ENCODE data around the gene CCL25. TPM values are rescaled to one million over a fixed set of nuclear protein-coding genes. Genes with fewer than 3 reads are reported as not detected.
"Not testable (repeated sequence)": the region's sequence is repeated elsewhere in the genome, so short reads cannot be mapped to it uniquely, and the experiment has no call there.

CCL25 gene
- total RNA-seq, 1 donor from 2014 or later, result not detected

DNA sequence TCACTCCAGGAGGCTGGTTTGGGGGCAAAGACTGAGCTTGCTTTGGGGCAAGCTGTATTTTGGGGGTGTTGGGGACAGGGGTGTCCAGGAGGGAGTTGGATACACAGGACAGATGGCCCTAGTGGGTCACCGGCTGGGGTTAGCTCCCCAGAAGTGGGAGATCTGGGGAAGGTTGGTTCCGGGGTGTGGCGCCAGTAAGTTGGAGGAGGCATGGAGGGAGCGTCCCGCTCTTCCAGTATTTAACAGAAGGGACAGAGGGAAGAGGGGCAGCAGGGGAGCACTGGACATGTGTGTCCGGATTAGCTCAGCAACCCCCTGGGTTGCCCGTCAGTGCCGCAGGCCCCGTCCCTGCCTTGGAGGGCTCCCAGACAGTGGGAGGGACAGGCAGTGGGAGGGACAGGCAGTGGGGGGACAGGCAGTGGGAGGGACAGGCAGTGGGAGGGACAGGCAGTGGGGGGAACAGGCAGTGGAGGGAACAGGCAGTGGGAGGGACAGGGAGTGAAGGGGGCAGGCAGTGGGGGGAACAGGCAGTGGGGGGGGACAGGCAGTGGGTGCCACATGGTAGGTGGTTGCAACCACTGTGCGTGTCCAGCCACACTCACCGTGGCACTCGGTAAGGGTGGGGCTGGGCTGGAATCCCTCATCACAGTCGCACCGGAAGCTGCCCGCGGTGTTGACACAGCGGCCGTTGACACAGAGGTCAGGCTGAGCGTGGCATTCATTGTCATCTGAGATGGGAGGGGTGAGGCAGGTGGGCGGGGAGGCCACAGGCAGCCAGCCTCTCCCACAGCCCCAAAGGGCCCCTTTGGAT, 33.2 kb downstream of the CCL25 start:
- peak; percentile 19 for DNase-seq (ENCODE audit: low spot score)

DNA sequence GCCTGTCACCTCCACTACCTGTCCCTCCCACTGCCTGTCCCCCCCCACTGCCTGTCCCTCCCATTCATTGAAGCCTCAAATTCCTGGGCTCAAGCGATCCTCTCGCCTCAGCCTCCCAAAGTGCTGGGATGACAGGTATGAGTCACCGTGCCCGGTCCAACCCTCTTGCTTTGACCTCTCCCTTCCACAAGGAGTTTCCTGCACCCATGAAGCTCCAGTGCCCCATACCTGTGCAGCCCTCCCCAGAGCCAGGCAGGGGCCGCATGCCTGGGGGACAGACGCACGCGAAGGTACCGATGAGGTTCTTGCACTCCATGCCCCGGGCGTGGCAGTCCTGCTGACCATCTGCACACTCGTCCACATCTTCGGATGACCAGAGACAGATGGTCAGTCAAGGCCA, 34.3 kb downstream of the CCL25 start:
- DNase-seq (ENCODE audit: low spot score), result no peak

DNA sequence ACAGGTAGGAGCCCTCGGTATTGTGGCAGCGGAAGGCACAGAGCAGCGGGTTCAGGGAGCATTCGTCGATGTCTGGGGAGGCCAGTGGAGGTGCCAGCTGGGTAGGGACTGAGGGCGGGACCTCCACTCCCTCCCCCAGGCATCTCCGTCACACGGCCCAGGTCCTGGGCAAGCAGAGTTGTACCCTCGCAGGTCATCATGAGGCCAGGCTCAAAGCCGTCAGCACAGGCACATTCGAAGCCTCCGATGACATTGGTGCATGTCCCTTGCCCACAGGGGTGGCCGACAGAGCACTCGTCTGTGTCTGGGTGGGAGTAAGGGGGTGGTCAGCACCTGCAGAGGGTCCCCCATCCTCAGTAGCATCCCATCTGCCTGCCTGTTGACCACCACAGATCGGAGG, 35.3 kb downstream of the CCL25 start:
- no peak for DNase-seq (ENCODE audit: low spot score)

GRCh38 chr19:8088752-8089663, 36.4 kb downstream of the CCL25 start:
- no peak for DNase-seq (ENCODE audit: low spot score)

DNA sequence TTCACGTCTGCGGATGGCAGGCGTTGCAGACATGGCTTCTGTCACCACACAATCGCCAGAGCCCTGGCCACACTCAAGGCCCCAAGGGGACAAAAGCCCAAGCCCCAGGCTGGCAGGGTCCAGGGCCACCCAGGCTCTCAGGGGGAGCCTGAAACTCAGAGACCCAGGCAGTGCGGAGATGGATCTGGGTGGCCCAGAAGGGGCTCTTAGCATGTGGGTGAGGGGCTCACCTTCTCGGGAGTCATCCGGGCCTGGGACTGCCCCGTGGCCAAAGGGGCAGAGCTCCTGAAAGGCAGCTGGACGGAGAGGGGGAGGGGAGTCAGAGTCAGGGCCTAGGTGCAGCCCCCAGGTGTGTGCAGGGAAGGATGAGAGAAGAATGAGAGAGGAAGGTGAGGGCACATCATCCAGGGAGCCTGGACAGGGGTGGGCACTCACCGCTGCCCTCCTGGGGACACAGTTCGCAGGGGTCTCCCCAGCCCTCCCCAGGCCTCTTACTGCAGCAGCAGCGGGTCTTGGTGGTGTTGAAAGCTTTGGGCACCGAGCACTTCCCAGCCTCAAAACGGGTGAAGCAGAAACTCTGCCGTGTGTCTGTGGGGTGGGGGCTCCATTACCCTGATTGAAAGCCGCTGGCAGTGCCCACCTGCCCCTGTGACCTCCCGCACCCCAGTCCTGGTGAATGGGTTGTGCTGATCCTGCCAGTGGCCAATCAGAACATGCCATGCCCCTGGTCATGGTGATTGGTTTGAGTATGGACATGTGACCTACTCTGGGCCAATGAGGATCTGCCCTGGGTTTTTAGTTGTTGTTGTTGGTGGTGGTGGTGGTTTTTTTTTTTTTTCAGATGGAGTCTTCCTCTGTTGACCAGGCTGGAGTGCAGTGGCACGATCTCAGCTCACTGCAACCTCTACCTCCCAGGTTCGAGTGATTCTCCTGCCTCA, 37.4 kb downstream of the CCL25 start:
- no peak for DNase-seq (ENCODE audit: low spot score)

DNA sequence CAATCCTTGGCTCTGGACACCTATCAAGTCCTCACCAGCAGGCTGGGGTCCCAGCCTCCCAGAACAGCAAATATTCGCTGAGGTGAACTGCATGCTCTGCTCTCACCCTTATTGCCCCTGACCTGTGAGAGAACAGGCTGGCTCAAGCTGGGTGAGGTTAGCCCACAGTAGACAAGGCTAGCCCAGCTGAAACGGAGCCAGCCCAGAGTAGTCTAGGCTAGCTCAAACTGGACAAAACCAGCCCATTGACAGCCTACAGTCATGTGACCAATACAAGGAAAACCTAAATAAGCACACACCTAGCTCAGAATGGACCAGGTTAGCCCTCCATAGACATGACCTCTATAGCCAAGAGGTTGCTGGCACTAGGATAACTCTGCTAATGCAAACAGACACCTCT, 38.4 kb downstream of the CCL25 start:
- DNase-seq (ENCODE audit: low spot score), result no peak

GRCh38 chr19:8093740-8094139, 41.2 kb downstream of the CCL25 start:
- DNase-seq (ENCODE audit: low spot score), result no peak

GRCh38 chr19:8094336-8094735, 41.8 kb downstream of the CCL25 start:
- DNase-seq (ENCODE audit: low spot score), result no peak

GRCh38 chr19:8095354-8095886, 42.9 kb downstream of the CCL25 start:
- no peak for DNase-seq (ENCODE audit: low spot score)

DNA sequence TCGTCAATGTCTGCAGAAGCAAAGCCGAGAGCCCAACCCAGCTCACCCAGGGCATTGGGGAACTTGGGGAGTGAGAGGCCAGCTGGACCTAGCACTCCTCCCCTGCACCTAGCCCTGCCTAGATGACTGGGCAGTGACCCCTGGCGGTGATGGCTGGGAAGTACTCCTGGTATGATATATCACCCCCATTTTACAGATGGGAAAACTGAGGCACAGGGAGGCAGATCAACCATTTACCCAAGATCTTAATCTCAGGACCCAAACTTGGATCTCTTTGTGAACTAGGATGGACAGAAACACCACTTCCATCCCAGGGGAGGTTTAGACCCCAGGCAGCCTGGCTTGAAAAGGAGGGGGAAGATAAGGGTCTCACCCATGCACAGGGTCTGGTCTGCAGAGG, 43.5 kb downstream of the CCL25 start:
- DNase-seq (ENCODE audit: low spot score), result no peak

DNA sequence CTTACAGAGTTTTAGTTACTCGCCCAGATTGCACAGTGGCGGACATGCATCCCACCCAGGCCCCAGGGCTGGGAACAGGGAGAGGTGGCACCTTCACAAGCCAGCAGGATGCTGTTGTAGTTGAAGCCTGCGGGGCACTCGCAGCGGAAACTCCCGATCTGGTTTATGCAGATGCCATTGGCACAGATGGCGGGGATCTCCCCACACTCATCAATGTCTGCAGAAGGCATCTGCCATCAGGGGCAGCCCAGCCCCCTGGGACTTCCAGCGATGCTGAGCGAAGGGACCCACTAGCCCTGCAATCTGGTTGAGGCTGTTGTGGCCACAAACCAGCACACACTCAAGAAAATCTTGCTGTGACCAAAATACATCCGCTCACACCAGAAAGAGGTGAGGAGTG, 44.6 kb downstream of the CCL25 start:
- DNase-seq (ENCODE audit: low spot score), result no peak

DNA sequence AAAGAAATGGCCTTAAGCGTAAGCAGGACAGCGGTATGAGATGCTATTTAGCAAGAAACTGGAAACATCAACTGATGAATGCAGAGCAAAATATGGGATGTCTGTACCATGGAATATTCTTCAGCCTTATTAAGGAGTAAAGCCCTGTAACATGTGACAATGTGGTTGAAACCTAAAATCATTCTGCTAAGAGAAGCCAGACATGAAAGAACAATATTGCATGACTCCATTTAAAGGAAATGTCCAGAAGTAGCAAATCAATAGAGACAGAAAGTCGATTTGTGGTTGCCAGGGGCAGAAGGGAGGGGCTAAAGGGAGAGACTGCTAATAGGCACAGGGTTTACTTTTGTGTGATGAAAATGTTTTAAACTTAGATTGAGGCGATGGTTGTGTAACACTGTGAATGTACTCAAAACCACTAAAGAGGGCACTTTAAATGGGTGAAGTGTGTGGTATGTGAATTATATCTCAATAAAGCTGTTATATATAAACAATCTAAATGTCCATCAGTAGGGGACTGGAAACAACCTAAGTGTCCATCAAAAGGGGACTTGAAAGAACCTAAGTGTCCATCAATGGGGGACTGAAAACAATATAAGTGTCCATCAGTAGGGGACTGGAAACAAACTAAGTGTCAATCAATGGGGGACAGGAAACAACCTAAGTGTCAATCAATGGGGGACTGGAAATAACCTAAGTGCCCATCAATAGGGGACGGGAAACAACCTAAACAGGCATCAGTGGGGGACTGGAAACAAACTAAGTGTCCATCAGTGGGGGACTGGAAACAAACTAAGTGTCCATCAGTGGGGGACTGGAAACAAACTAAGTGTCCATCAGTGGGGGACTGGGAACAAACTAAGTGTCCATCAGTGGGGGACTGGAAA, 45.4 kb downstream of the CCL25 start:
- DNase-seq (ENCODE audit: low spot score), result no peak

DNA sequence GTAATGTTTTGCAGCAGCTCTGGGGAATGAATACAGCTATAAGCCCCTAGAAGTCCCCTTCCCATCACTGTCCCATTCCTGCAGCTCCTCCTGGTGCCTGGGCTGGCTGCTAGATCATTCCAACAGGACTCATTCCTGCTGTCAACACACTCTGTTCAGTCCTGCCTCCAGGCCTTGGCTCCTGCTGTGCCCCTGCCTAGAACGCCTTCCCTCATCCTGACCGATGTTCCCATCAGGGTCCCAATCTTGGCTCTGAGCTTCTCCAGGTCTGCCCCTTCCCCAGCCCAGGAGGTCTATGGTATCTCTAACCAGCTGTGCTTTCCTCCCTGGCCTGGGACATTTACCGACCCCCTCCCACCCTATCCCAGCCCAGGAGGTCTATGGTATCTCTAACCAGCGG, 48.8 kb downstream of the CCL25 start:
- DNase-seq (ENCODE audit: low spot score), result no peak

DNA sequence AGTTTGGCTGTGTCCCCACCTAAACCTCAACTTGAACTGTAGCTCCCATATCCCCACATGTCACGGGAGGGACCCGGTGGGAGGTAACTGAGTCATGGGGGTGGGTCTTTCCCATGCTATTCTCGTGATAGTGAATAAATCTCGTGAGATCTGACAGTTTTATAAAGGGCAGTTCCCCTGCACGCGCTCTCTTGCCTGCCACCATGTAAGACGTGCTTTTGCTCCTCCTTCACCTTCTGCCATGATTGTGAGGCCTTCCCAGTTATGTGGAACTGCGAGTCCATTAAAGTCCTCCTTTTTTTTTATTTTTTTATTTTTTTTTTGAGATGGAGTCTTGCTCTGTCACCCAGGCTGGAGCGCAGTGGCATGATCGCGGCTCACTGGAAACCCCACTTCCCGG, 49.4 kb downstream of the CCL25 start:
- DNase-seq (ENCODE audit: low spot score), result not testable (repeated sequence)

DNA sequence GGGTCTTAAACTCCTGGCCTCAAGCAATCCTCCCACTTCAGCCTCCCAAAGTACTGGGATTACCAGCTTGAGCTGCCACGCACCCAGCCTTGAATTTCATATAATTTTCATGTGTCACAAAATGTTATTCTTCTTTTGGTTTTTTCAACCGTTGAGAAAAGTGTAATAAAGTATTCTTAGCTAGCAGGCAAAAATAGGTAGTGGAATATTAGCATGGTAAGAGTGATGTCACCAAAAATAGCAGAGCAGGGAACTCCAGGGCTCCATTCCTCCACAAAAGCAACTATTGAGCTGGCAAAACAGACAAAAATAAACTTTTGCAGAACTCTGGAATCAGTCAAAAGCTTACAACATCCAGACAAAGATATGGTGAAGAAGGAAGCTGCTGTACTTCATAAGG, 52.9 kb downstream of the CCL25 start:
- DNase-seq (ENCODE audit: low spot score), result no peak

DNA sequence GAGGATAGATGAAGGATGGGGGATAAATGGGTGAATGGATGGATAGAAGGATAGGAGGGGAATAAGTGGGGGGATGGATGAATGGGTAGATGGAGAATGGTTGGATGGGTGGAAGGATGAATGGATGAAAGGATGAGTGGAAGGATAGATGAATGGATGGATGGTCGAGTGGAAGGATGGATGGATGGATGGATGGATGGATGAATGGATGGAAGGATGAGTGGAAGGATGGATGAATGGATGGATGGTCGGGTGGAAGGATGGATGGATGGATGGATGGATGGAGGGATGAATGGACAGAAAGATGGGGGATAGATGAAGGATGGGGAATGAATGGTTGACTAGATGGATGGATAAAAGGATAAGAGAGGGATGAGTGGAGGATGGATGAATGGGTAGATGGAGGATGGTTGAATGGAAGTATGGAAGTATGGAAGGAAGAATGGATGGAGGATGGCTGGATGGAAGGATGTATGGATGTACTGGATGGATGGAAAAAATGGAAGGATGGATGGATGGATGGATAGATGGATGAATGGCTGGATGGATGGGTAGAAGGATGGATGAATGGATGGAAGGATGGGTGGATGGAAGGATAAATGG, 54.8 kb downstream of the CCL25 start:
- no peak for DNase-seq (ENCODE audit: low spot score)

- no peak for DNase-seq (ENCODE audit: low spot score)
Observed at GRCh38 chr19:8108560-8109445, 56.2 kb downstream of the CCL25 start.

DNA sequence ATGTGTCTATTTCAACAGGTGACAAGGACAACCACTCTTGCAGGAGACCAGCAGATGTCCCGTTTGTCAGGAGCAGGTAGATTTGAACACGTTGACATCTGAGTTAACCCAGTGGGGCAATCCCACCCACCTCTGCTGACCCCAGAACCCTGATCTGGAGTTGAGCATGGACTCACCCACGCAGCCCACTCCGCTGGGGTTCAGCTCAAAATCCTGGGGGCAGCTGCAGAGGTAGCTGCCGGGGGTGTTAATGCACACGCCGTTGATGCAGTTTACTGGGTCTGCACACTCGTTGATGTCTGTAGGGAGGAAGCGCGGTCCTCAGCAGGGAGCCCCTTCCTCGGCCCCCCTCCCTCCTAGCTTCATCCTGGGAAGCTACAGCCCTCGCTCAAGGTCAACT, 56.9 kb downstream of the CCL25 start:
- no peak for DNase-seq (ENCODE audit: low spot score)
